Activated naive CD4-positive, alpha-beta T cell (primary cell): ENCODE measurements around the gene SENP6.
A peak's percentile ranks its signal among the peaks of the same experiment; 100 is the strongest.

ENCODE experiments used
- DNase-seq, 4 experiments: peaks; one replicate each; lab custom pipeline; 2025; lab: John Stamatoyannopoulos, UW

SENP6 gene

DNA sequence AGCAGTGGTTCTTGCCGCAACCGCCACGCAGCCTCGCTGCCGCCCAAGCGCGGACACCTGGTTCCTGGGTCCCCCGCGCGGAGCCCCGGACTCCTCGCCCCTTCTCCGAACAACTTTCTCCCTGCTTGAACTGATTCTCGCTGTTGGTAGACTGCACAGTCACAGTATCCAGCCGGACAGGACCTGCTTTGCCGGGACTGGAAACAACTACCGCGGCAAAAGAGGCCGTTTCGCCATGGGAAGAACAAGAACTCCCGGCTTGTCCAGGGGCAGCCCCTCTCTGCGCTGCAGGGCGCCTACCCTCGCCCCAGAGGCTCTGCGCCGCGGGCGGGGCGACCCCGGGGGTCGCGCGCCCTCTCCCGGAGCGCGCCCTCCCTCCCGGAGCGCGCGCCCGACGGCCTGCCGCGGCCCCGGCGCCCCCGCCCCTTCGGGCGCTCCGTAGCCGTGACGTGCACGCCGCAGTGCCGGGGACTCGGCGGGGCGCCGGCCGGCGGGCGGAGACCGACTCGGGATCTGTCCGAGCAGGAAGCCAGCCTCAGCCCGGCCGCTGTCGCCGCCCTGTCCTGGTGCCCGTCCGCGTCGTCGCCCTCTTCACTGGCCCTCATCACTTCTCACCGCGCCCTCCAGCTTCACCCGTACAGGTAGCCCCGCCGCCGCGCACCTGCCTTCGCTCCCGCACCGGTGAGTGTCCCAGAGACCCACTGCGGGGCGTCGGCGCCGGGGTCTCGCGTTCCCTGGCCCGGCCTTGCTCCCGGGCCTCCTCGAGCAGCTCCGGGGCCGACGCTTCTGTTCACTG lies 147.3 kb downstream of the SENP6 start, which contains the start of gene MYO6:
TSS of gene MYO6 (plus strand) at position 497 of the 796 bp plus-strand sequence. CDS start 68,309 bp downstream, outside the sequence.
- DNase-seq, result peak in 1 of 4 experiments; percentile 5

DNA sequence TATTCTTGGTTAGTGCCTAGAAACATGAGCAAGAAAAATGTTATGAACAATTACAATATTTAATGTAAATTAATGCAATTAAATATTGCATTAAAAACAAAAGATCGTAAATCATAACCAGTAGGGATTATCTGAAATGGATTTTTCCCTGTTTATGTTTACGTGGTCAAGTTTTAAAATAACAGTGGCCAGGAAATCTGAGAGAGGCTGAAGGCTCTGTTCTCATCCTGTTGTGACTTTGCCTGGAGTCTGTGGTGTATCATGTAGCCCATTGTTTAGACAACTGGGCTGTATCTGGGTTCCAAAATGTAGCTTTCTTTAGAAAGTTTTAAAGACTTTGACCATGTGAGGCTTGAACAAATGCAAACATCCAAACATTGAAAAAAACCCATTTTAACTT lies 149.8 kb downstream of the SENP6 start:
- no peak for DNase-seq

DNA sequence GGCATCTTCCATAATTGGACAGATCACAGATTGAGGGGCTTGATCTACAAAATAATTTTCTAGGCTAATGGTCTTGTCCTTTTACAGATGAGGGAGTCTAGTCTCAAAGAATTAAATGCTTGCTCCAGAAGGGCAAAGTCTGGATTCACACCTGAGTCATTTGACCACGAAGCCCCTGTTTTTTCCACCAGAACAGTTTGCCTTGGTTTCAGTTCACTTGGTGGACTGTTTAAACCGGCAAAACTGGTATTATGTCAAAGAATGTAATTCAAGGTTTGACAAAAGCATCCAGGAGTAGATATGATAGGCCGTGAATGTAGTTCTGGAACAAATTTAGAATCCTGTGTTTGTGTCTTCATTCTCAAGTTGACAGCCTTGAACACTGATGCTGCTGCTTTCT lies 150.7 kb downstream of the SENP6 start:
- no peak for DNase-seq

DNA sequence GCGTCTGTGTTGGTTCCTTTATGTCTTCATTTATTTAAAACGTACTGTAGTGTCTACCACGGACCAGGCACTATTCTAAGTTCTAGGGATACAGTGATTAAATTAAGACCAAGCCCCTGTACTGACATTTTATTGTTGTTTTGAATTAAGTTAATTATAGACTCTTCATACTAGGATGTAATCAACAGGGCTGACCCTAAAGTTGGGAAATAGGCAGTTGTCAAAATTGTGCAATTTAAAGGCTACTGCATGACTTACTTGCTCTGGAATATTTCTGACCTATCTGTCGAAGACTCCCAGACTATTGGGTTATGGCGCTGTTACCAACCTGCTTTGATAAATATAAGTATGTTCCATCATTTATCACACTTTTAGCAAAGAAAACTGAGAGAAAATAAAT lies 154.0 kb downstream of the SENP6 start:
- no peak for DNase-seq

DNA sequence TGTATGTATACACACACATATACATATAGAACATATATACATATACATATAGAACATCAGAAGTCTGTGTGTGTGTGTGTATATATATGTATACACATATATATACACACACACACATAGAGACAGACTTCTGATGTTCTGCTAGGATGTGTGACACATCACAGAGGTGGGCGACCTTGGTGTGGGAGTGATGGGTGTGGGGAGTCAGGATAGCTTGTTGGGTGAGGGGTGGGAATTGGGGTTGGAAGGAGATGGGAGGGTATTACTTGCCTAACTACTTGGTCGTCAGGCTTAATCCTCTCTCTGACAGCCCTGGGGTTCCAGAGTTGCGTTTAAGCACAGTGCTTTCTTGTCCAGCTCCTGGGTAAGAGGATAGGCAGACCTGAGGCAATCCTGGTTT lies 155.6 kb downstream of the SENP6 start:
- no peak for DNase-seq

DNA sequence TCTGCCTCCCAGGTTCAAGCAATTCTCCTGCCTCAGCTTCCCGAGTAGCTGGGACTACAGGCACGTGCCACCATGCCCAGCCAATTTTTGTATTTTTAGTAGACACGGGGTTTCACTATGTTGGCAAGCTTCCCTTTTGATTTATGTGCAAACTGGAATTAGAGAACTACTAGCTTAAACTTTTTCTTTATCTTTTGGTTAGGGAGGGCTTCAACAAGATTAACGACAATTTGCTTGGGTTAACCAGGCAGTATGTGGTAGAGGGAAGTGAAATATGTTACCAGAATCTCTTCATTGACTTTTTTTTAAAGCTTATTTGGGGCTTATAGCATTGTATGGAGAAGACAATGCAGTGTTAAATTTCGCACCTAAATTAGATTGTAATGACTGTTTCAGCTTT lies 156.4 kb downstream of the SENP6 start:
- no peak for DNase-seq

DNA sequence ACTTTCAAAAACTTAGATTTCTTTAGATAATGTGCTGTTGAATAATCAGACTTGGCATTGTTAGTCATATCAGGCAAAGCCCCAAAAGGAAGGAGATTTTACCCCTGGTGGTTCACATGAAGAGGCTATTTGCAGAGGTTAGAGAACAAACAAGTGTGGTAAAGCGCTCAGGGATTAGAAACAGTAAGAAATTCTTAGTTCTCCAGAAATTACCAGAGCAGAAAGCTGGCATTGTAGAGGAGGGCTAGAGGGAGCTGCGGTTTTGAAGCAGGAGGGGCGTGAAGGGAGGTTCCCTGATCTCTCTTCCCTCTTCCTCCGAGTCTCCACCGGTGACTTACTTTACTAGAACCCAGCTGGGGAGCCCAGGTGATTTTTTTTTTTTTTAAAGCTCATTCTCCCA lies 157.5 kb downstream of the SENP6 start:
- no peak for DNase-seq

DNA sequence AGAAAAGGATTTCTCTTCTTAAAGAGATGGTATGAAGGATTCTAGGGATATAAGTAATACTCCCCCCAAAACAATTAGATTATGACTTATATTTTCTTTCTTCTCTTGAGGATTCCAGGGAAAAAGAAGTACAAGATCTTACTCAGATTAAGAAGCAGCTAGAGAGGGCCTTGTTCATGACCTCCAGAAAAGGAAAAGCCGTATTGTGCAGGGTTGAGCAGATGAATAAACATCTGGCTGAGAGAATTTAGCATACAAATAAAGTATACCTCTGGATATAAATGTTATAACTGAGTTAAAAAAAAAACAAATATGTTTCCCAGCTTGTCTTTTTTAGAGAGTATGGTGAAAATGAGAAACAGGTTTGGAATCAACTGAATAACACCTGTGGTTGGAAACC lies 158.6 kb downstream of the SENP6 start:
- DNase-seq, result no peak

DNA sequence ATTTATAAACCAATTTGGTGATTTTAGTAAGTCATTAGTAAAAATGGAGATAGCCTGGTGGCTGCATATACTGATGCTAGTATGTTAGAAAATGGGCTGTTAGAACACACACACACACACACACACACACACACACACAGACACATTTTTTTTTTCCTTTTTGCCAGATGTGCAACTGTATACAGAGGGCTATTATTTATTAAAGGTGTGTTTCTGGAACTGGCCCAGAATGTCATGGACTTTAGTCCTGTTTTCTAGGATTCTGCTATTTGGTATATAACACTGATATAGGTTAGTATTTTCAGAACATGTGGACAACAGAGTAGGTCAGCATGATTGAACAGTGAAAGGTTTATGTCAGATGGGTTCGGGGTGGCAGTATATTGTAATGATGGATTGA lies 159.8 kb downstream of the SENP6 start:
- no peak for DNase-seq

DNA sequence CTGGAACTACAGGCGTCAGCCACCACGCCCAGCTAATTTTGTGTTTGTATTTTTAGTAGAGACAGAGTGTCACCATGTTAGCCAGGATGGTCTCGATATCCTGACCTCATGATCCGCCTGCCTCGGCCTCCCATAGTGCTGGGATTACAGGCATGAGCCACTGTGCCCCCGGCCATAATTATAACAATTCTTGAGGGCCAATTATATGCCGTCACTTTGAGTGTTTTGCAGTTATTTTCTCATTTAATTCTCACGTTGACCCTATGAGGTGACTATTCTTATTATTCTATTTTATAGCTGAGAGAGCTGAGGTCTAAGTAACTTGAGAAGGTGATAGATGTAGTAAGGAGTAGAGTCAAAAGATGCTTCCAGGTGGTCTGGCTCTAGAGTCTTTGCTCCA lies 160.4 kb downstream of the SENP6 start:
- DNase-seq, result no peak

DNA sequence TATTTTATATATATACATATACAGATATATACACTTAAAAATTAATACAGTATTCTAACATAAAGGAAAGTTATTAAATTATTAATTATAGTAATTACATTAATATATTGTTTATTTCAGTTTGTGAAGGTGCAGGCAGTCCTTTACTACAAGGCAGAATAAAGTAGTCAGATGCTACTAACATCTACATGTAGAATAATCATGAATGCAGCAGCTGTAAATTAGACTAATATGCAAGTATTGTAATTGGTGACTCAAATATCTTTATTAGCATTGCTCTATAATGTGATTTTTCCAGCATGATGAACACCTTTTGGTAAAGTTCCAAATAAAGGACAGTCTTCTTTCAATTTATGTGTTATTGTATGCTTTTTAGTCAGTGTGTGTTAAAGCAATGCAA lies 164.7 kb downstream of the SENP6 start:
- DNase-seq, result no peak
